HG02852 (cell line): Measurements from ENCODE around the gene TMEM151B.
A peak's percentile ranks its signal among the peaks of the same experiment; 100 is the strongest.
"Not testable (repeated sequence)": the region's sequence is repeated elsewhere in the genome, so short reads cannot be mapped to it uniquely, and the experiment has no call there.

Experiments used
- ATAC-seq: cut with Tn5 transposase; IDR thresholded peaks from one replicate; pipeline ENCODE4 v1.9.1; 2021; ENCODE audit warnings: mild to moderate bottlenecking, moderate library complexity; ENCODE audit not compliant: unreplicated experiment

TMEM151B gene

GRCh38 chr6:44301782-44302564, 31.7 kb downstream of the TMEM151B start:
- ATAC-seq, result no peak

GRCh38 chr6:44302856-44303255, 32.6 kb downstream of the TMEM151B start:
- ATAC-seq, result no peak

DNA sequence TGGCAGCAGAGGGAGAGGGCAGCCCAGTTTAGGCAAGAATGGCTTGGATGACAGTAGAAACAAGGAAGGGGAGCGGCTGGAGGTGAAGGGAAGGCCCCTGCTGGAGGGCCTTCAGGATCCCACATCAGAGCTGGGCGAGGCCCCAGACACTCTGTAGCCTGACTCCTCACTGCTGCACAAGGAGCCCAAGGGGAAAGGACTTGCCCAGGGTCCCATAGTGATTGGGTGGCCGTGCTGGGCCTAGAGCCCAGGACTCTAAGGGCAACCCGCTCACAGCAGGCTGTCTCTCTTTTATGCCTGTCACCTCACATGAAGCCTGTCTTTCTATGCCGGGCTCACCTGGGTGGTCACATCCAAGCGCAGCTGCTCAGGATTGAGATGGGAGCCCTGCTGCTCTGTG, 33.6 kb downstream of the TMEM151B start:
- no peak for ATAC-seq

GRCh38 chr6:44304282-44305199, 34.3 kb downstream of the TMEM151B start:
- no peak for ATAC-seq

DNA sequence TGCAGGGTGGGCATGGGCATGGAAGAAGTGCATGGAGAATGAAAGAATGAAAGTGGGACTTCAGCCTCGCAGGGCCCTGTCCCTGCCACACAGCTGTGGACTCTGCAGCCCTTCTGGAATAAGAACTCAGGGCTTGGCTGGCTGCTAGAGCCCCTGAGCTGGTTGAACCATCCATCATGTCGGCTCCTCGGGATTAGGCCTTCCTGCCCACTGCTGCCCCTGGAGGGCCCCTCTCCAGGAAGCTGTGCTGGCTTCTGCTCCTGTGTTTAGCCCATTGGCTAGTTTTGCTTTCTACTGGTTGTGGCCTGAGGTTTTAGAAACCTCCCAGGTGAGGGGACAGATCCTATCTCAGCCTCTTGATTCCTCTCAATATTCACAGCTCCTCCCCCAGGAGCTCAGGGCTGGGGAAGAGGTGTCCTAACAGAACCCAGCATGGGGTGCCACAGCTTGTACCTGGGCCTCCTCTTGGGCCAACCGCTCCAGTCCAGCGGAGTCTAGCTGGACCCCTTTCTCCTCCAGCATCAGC, 35.0 kb downstream of the TMEM151B start:
- ATAC-seq, result no peak

GRCh38 chr6:44306710-44307109, 36.5 kb downstream of the TMEM151B start:
- ATAC-seq, result no peak

DNA sequence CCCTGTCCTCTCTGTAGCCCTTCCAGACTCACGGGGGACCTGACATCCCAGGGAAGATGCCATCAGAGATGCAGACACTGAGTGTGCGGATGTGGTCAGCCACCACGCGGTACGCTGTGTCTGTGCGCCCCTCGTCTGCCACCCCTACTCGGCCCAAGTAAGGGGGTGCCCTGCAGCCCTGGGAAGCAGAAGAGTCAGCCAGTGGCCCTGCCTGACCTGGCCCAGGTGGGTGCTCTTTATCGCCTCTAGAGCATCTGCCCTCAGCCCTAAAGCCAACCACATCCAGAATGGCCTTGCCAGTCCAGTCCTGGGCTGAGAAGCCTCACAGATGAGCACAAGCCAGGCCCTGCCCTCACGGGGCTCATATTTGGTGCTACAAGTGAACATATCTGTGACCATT, 37.0 kb downstream of the TMEM151B start:
- no peak for ATAC-seq

DNA sequence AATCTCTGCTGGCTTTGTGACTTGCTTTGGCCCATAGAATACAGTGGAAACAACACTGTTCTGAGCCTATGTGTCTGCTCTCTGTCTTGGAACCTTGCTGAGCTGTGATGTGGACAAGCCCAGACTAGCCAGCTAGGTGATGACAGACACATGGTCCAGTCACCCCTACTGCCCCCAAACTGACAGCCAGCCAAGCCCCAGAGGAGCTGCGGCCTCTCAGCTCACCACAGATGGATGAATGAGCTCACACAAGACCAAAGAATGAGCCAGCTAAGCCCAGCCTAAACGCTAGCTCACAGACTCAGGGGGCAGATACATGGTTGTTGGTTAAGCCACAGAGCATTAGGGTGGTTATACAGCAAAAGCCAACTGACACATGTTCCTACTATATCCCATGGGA, 38.8 kb downstream of the TMEM151B start:
- ATAC-seq, result no peak

DNA sequence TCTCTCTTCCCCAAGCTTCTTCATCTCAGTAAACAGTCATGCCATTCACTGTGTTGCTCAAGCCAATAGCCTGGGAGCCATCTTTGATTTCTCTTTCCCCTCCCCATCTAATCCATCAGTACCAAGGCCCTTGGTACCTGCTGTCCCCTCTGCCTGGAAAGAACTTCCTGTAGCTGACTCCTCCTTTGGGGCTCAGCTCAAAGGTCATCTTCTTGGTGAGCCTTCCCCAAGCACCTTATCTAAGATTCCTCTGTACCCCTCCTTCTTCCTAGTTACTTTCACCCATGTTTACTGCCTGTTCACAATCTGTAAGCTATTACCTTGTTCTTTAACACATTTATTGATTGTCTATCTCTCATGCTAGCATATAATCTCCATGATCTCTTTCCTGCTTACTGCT, 39.4 kb downstream of the TMEM151B start:
- ATAC-seq, result no peak

DNA sequence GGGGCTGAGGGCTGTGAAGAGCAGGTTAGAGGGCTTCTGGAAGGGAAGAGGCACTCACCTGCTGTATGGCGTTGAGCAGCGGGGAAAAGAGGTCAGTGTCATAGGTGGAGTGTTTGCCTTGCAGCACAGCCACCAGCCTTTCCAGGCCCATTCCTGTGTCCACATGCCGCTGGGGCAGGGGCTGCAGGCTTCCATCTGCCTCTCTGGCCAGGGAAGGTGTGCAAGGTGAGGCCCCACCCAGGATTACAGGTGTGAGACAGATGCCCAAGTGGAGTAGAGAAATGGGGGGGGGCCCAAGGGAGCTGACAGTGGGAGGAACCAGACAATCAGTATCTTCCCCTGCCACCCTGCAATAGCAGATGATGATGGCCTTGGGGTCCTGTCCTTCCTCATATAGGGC, 40.0 kb downstream of the TMEM151B start:
- ATAC-seq, result no peak

DNA sequence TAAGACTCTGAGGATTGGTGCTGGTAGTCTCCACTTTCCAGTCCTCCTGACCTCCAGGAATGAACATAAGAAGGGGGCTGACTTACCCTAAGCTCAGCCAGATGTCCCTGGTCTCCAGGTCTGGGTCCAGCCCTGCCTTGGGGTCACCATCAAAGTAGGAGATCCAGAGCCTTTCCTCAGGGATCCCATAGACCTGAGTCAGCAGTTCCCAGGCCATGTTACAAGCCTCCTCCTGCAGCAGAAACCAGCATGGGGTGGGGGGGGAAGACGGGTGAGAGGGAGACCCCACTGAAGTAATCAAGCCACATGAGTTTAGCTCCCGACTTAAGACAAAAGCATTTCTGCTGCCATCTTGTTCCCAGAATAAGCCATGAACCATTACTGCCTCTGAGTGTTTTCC, 41.1 kb downstream of the TMEM151B start:
- no peak for ATAC-seq

DNA sequence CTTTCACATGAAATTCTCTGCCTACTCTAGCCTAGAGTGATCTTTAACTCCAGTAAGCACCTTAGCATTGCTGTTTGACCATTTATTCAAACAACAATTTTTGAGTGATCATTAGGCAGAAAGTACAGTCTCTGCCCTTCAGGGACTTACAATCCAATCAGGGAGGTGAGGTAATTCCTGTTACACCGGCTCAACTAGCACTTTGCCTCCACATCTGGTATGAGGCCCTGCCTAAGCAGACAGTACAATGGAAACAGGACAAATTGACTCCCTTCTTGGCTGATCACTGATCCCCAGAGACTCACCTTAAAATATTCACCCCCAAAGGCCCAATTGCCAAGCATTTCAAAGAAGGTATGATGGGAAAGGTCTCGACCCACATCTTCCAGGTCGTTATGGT, 41.5 kb downstream of the TMEM151B start:
- no peak for ATAC-seq

DNA sequence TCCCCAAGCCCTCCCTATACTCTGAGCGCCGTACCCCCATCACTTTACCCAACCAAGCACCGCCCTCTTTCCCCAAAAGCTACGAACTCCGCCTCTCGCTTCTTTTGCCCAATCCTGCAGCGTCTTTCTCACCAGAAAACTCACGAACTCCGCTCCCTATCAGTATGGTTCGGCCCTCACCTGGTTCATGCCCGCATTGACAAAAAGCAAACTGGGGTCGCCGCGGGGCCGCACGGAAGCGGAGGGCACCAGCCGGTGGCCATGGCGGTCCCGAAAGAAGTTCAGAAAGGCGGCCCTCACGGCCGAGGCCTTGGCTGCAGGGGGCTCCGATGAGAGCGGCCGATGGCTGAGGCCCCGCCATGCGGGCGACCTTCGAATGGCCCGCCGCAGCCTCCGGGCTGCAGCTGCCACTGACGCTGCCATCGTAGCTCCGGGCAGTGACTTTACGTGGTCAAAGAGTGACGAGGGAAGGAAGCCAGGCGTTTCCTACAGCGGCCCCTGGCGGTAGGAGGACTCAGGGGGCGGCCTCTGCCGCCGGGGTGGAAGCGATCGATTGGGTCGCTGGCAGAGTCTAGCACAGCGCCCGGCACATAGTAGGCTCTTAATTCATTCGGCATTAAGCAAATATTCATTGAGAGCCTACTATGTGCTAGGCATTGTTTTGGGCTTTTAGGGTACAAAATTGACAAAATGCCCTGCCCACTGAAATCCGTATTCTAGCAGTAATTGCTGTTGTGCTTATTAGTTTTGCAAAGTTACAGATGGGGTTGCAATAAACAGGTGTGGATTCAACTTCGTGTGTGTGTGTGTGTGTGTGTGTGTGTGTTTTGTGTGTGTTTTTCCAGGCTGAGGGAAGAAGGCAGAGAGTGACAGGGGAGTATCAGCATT, 42.9 kb downstream of the TMEM151B start, which contains the start of gene AARS2:
TSS of gene AARS2 (minus strand) at position 447 of the 888 bp plus-strand sequence. CDS start at position 423, 24 bp downstream.
- peak; percentile 91 for ATAC-seq

DNA sequence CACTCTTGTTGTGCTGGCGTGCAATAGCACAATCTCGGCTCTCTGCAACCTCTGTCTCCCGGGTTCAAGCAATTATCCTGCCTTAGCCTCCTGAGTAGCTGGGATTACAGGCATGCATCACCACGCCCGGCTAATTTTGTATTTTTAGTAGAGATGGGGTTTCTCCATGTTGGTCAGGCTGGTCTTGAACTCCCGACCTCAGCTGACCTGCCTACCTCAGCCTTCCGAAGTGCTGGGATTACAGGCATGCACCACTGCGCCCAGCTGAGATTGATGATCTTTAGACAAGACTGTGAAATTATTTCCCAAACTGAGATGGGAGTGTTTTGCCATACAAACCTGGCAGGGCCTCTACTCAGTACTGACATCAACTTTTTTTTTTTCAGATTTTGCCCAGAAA, 44.4 kb downstream of the TMEM151B start:
- ATAC-seq, result not testable (repeated sequence)

GRCh38 chr6:44315516-44315915, 45.3 kb downstream of the TMEM151B start:
- no peak for ATAC-seq

- ATAC-seq, result no peak
Measured at GRCh38 chr6:44315951-44316350, 45.7 kb downstream of the TMEM151B start.

GRCh38 chr6:44316481-44316880, 46.2 kb downstream of the TMEM151B start:
- ATAC-seq, result no peak

DNA sequence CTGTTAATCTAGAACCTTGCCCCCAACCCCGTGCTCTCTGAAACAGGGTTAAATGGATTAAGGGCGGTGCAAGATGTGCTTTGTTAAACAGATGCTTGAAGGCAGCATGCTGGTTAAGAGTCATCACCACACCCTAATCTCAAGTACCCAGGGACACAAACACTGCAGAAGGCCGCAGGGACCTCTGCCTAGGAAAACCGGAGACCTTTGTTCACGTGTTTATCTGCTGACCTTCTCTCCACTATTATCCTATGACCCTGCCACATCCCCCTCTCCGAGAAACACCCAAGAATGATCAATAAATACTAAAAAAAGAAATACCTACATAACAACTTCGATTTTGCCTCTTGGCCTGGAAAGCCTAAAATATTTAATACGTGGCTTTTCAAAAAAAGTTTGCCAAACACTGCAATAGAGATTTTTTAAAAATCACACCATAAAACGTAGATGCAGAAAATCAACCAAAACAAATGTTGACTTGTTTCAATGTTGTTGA, 46.9 kb downstream of the TMEM151B start:
- ATAC-seq, result not testable (repeated sequence)

DNA sequence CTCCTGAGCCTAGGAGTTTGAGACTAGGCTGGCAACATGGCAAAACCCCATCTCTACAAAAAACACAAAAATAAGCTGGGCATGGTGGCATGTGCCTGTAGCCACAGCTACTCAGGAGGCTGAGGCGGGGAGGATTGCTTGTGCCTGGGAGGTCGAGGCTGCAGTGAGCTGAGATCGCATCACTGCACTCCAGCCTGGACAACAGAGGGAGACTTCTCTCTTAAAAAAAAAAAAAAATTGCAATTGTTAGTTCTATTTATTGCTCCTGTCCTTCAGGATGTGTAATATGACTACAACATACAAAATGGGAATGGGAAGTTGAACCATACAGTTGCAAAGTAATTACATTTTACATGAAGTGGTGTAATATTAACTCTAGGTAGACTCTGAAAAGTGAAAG, 51.0 kb downstream of the TMEM151B start:
- no peak for ATAC-seq

DNA sequence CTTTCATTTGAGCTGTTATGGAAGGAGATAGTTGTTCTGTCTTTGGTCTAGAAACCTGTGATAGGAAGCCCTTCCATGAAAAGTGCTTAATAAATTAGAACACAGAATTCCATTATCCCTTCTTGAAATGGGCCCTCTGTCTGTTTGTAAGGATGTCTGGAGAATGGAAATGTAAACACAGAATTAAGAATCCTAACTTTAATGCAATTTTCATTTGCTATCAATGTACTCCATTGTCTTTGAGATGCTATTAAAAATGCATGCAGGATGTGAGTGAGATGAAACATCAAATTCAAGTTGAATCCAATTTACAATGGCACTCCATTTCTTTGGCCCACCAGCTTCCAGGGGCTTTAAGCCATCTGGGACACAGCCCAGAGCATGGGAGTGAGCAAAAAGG, 56.8 kb downstream of the TMEM151B start:
- no peak for ATAC-seq
